ENCODE data around the gene IFRD1.
A peak's percentile ranks its signal among the peaks of the same experiment; 100 is the strongest.

IFRD1 gene

GRCh38 chr7:112448891-112449290, 1.4 kb upstream of the IFRD1 start:
- peak overlapping the region; percentile 94; the same call in 1 of the 2 replicates for H2AFZ ChIP-seq (ENCODE audit: low read depth)
- peaks cover 34% of the 10 kb centered on the region for H3K4me1 ChIP-seq (ENCODE audit: low read depth, poor library complexity, severe bottlenecking)
- peaks cover 20% of the 10 kb centered on the region for H4K20me1 ChIP-seq (ENCODE audit: insufficient read depth)
- H3K4me3 ChIP-seq (IDR thresholded peaks at IDR 0.05; ENCODE audit: insufficient read depth, low read depth, low read length): no peak overlapping the region
- H3K27ac ChIP-seq: no peak overlapping the region
- H3K36me3 ChIP-seq (ENCODE audit: insufficient read depth): no peaks in the 10 kb centered on the region
- TF ChIP-seq CTCF (conservative IDR thresholded peaks at IDR 0.05; ENCODE audit: low read depth, low read length): no peak
- no peaks in the 10 kb centered on the region for H3K27me3 ChIP-seq (ENCODE audit: insufficient read depth, low read depth)
- no peak overlapping the region for H3K9ac ChIP-seq
- H3K4me2 ChIP-seq: peak overlapping the region; percentile 87; the same call in 1 of the 2 replicates
- H3K79me2 ChIP-seq (ENCODE audit: insufficient read depth, low read depth): peaks cover 35% of the 10 kb centered on the region

- H3K4me2 ChIP-seq: peak overlapping the region; percentile 87
- peaks cover 30% of the 10 kb centered on the region for H3K4me1 ChIP-seq (ENCODE audit: low read depth, poor library complexity, severe bottlenecking)
- H2AFZ ChIP-seq (ENCODE audit: low read depth): peak overlapping the region; percentile 94
- H3K79me2 ChIP-seq (ENCODE audit: insufficient read depth, low read depth): peaks cover 40% of the 10 kb centered on the region
- H3K4me3 ChIP-seq (IDR thresholded peaks at IDR 0.05; ENCODE audit: insufficient read depth, low read depth, low read length): peak overlapping the region; percentile 32
- no peaks in the 10 kb centered on the region for H3K36me3 ChIP-seq (ENCODE audit: insufficient read depth)
- H3K27ac ChIP-seq: no peak overlapping the region
- TF ChIP-seq CTCF (conservative IDR thresholded peaks at IDR 0.05; ENCODE audit: low read depth, low read length): no peak
- no peaks in the 10 kb centered on the region for H3K27me3 ChIP-seq (ENCODE audit: insufficient read depth, low read depth)
- peak overlapping the region; percentile 99 for H3K9ac ChIP-seq
- H4K20me1 ChIP-seq (ENCODE audit: insufficient read depth): peaks cover 24% of the 10 kb centered on the region
Measured at GRCh38 chr7:112449353-112449752, 907 bp upstream of the IFRD1 start.

- H3K79me2 ChIP-seq (ENCODE audit: insufficient read depth, low read depth): peaks cover 56% of the 10 kb centered on the region
- no peak for TF ChIP-seq CTCF (conservative IDR thresholded peaks at IDR 0.05; ENCODE audit: low read depth, low read length)
- H3K27me3 ChIP-seq (ENCODE audit: insufficient read depth, low read depth): no peaks in the 10 kb centered on the region
- peaks cover 4% of the 10 kb centered on the region; the same call in 1 of the 2 replicates for H3K36me3 ChIP-seq (ENCODE audit: insufficient read depth)
- peak overlapping the region; percentile 94 for H2AFZ ChIP-seq (ENCODE audit: low read depth)
- H4K20me1 ChIP-seq (ENCODE audit: insufficient read depth): peaks cover 32% of the 10 kb centered on the region
- H3K4me3 ChIP-seq (IDR thresholded peaks at IDR 0.05; ENCODE audit: insufficient read depth, low read depth, low read length): no peak overlapping the region
- H3K9ac ChIP-seq: peak overlapping the region; percentile 99
- peak overlapping the region; percentile 96 for H3K27ac ChIP-seq
- peaks cover 30% of the 10 kb centered on the region for H3K4me1 ChIP-seq (ENCODE audit: low read depth, poor library complexity, severe bottlenecking)
- peak overlapping the region; percentile 98 for H3K4me2 ChIP-seq
Measured at GRCh38 chr7:112450807-112451761, 824 bp downstream of the IFRD1 start.

GRCh38 chr7:112452102-112452888, 2.0 kb downstream of the IFRD1 start:
- Histone ChIP-seq H3K4me2 (peak overlapping the region; percentile 98), H2AFZ (ENCODE audit: low read depth) (no peak overlapping the region), H3K4me3 (IDR thresholded peaks at IDR 0.05; ENCODE audit: insufficient read depth, low read depth, low read length) (no peak overlapping the region), H3K27ac (no peak overlapping the region; the same call in 1 of the 2 replicates), H3K79me2 (ENCODE audit: insufficient read depth, low read depth) (peaks cover 58% of the 10 kb centered on the region), H3K4me1 (ENCODE audit: low read depth, poor library complexity, severe bottlenecking) (peaks cover 30% of the 10 kb centered on the region), H3K9ac (peak overlapping the region; percentile 99; the same call in 1 of the 2 replicates), H3K36me3 (ENCODE audit: insufficient read depth) (peaks cover 16% of the 10 kb centered on the region), H4K20me1 (ENCODE audit: insufficient read depth) (peaks cover 33% of the 10 kb centered on the region), H3K27me3 (ENCODE audit: insufficient read depth, low read depth) (no peaks in the 10 kb centered on the region)
- TF ChIP-seq CTCF (conservative IDR thresholded peaks at IDR 0.05; ENCODE audit: low read depth, low read length): no peak
